HCT116 (cell line): ENCODE data around the gene MCC. TPM values are rescaled to one million over a fixed set of nuclear protein-coding genes. Genes with fewer than 3 reads are reported as not detected.
A peak's percentile ranks its signal among the peaks of the same experiment; 100 is the strongest.

Experiments used
- ATAC-seq: fragments of 200-7000 bp; cut with Tn5 transposase; 2 replicates; pipeline ENCODE4 v1.9.1; 2020; ENCODE audit warnings: mild to moderate bottlenecking, moderate library complexity
- BruUV-seq: library from RNA; stranded (reverse); fragments of 400-500 nt; replicated peaks from 2 replicates; lab custom pipeline; 2021; lab: Mats Ljungman, UMichigan
- CTCF ChIA-PET: fragments of 300-600 bp; sonication (Branson Sonifier 250); formaldehyde crosslinking; loops from one replicate; lab custom pipeline; 2021; ENCODE audit warnings: antibody characterized with exemption; lab: Charles Lee
- POLR2A ChIA-PET: fragments of 300-600, 350-600 bp; sonication (Branson Sonifier 250); formaldehyde crosslinking; loops from one replicate; lab custom pipeline; 2021; ENCODE audit warnings: antibody characterized with exemption; lab: Charles Lee
- RAD21 ChIA-PET, 2 experiments: fragments of 300-600 bp; sonication (Branson Sonifier 250); formaldehyde crosslinking; loops; one replicate each; lab custom pipeline; 2023; ENCODE audit warnings: low total read pairs in 2 of 2; ENCODE audit not compliant: uncharacterized antibody in 2 of 2, unreplicated experiment in 2 of 2, low non-redundant PET in 1 of 2; lab: Charles Lee
- DNase-seq: peaks from one replicate; pipeline ENCODE4 v3.0.0-alpha.2; 2010; ENCODE audit warnings: low read depth, low spot score
- H2AFZ ChIP-seq: fragments of 200-600 bp; shearing (Covaris generic), sonication (generic); 2 replicates; pipeline ENCODE4 v1.6.1; 2017; ENCODE audit warnings: low read depth, mixed run types, mixed read lengths, antibody characterized with exemption, low read length; ENCODE audit not compliant: poor library complexity, severe bottlenecking
- H3K27ac ChIP-seq: 2 replicates; pipeline ENCODE4 v1.5.1; 2012; ENCODE audit warnings: low read depth, low read length
- H3K27me3 ChIP-seq: fragments of 200-600 bp; sonication (generic); 2 replicates; pipeline ENCODE4 v1.6.1; 2016; ENCODE audit warnings: mixed run types, low read length, mixed read lengths; ENCODE audit not compliant: insufficient read depth
- H3K36me3 ChIP-seq, 2 experiments: fragments of 200-500 bp in 1 of 2; fragments of 200-600 bp in 1 of 2; sonication (Bioruptor generic) in 1 of 2; sonication (generic) in 1 of 2; 2 replicates each; pipeline versions ENCODE4 v1.5.1 to v1.6.1; 2014 to 2016; ENCODE audit warnings: low read length in 2 of 2, inconsistent platforms in 1 of 2, mixed read lengths in 1 of 2, mixed run types in 1 of 2; ENCODE audit not compliant: insufficient read depth in 2 of 2, control insufficient read depth in 1 of 2
- H3K4me1 ChIP-seq, 2 experiments: fragments of 200-600 bp in 1 of 2; sonication (generic) in 1 of 2; 2 replicates each; pipeline versions ENCODE4 v1.5.1 to v1.6.1; 2012 to 2017; ENCODE audit warnings: low read length in 2 of 2, inconsistent platforms in 1 of 2, mild to moderate bottlenecking in 1 of 2, mixed read lengths in 1 of 2, mixed run types in 1 of 2, moderate library complexity in 1 of 2; ENCODE audit not compliant: insufficient read depth in 2 of 2, control insufficient read depth in 1 of 2
- H3K4me2 ChIP-seq: fragments of 200-600 bp; sonication (generic); 2 replicates; pipeline ENCODE4 v1.6.1; 2017; ENCODE audit warnings: mixed run types, low read length, mixed read lengths
- H3K4me3 ChIP-seq, 2 experiments: fragments of 200-600 bp in 1 of 2; sonication (generic) in 1 of 2; replicated peaks in 1 of 2; 2 replicates each; pipeline ENCODE4 v1.5.1; 2011 to 2016; ENCODE audit warnings: low read length in 2 of 2, control low read depth in 1 of 2, low read depth in 1 of 2, mild to moderate bottlenecking in 1 of 2, mixed read lengths in 1 of 2, mixed run types in 1 of 2
- H3K79me2 ChIP-seq: fragments of 200-600 bp; sonication (generic); 2 replicates; pipeline ENCODE4 v1.6.1; 2017; ENCODE audit warnings: mild to moderate bottlenecking, mixed run types, low read length, moderate library complexity, mixed read lengths; ENCODE audit not compliant: insufficient read depth
- H3K9ac ChIP-seq: fragments of 200-600 bp; sonication (generic); 2 replicates; pipeline ENCODE4 v1.6.1; 2016; ENCODE audit warnings: low read length, mixed read lengths
- H3K9me2 ChIP-seq: fragments of 200-600 bp; sonication (generic), shearing (Covaris generic); 2 replicates; pipeline ENCODE4 v1.6.1; 2017; ENCODE audit warnings: mixed run types, mild to moderate bottlenecking, moderate library complexity; ENCODE audit not compliant: insufficient read depth
- H3K9me3 ChIP-seq, 2 experiments: fragments of 200-500 bp in 1 of 2; fragments of 200-600 bp in 1 of 2; sonication (Bioruptor generic) in 1 of 2; sonication (generic) in 1 of 2; 2 replicates each; pipeline ENCODE4 v1.6.1; 2014 to 2017; ENCODE audit warnings: low read length in 2 of 2, mixed read lengths in 2 of 2, inconsistent platforms in 1 of 2, low read depth in 1 of 2, mild to moderate bottlenecking in 1 of 2, mixed run types in 1 of 2, moderate library complexity in 1 of 2; ENCODE audit not compliant: control insufficient read depth in 1 of 2, insufficient read depth in 1 of 2
- H4K20me1 ChIP-seq: fragments of 200-600 bp; sonication (generic), shearing (Covaris generic); 2 replicates; pipeline ENCODE4 v1.6.1; 2017; ENCODE audit warnings: mixed run types, mild to moderate bottlenecking, moderate library complexity; ENCODE audit not compliant: insufficient read depth
- ATF3 ChIP-seq: IDR thresholded peaks from 2 replicates; pipeline ENCODE4 v1.6.1; 2012
- CBX3 ChIP-seq: IDR thresholded peaks from 2 replicates; pipeline ENCODE4 v1.6.1; 2012; ENCODE audit warnings: low read depth
- CEBPB ChIP-seq: IDR thresholded peaks from 2 replicates; pipeline ENCODE4 v1.6.1; 2012; ENCODE audit warnings: low read depth
- CTCF ChIP-seq, 3 experiments: fragments of 200-600 bp in 1 of 3; sonication (generic) in 1 of 3; IDR thresholded peaks in 2 of 3; conservative IDR thresholded peaks in 1 of 3; 2 replicates each; pipeline ENCODE4 v1.5.1; 2012 to 2017; ENCODE audit warnings: low read depth in 2 of 3, low read length in 2 of 3, antibody characterized with exemption in 1 of 3, borderline replicate concordance in 1 of 3, control low read depth in 1 of 3, mild to moderate bottlenecking in 1 of 3, mixed read lengths in 1 of 3, mixed run types in 1 of 3, moderate library complexity in 1 of 3; ENCODE audit not compliant: insufficient read depth in 1 of 3
- EGR1 ChIP-seq: IDR thresholded peaks from 2 replicates; pipeline ENCODE4 v1.6.1; 2012; ENCODE audit warnings: low read depth
- FOSL1 ChIP-seq: IDR thresholded peaks from 2 replicates; pipeline ENCODE4 v1.6.1; 2012; ENCODE audit warnings: low read depth
- JUND ChIP-seq: IDR thresholded peaks from 2 replicates; pipeline ENCODE4 v1.6.1; 2012
- POLR2A ChIP-seq: IDR thresholded peaks from 2 replicates; pipeline ENCODE4 v1.7.0; 2011; ENCODE audit warnings: borderline replicate concordance; ENCODE audit not compliant: insufficient read depth, insufficient read length; ENCODE audit errors: extremely low read depth
- POLR2AphosphoS5 ChIP-seq: IDR thresholded peaks from 2 replicates; pipeline ENCODE4 v1.6.1; 2011; ENCODE audit warnings: mild to moderate bottlenecking, low read depth, low read length, moderate library complexity
- RAD21 ChIP-seq: IDR thresholded peaks from 2 replicates; pipeline ENCODE4 v1.6.1; 2012; ENCODE audit warnings: low read depth, mild to moderate bottlenecking
- SRF ChIP-seq: IDR thresholded peaks from 2 replicates; pipeline ENCODE4 v1.6.1; 2012; ENCODE audit warnings: low read depth
- YY1 ChIP-seq: IDR thresholded peaks from 2 replicates; pipeline ENCODE4 v1.6.1; 2011; ENCODE audit warnings: low read length, low read depth, moderate library complexity, mild to moderate bottlenecking; ENCODE audit not compliant: insufficient replicate concordance; ENCODE audit errors: extremely low read depth
- ZNF274 ChIP-seq: fragments of 200-500 bp; sonication (Bioruptor generic); IDR thresholded peaks from 2 replicates; pipeline ENCODE4 v1.6.1; 2014; ENCODE audit warnings: mild to moderate bottlenecking, low read depth, low read length, inconsistent platforms
- intact Hi-C: fragments of 100-400 bp; cut with micrococcal nuclease; formaldehyde crosslinking; loops from 2 replicates; pipeline ENCODE4 v1.10.0; 2022
- total RNA-seq: library from RNA; stranded (reverse); gene quantifications from one replicate; pipeline ENCODE4 v1.2.1, GENCODE V29; 2021; ENCODE audit not compliant: unreplicated experiment

MCC gene
- total RNA-seq, 1 experiment from 2014 or later, result 20.1 TPM

GRCh38 chr5:113084402-113085083, 403.7 kb downstream of the MCC start:
- ChIA-PET POLR2A (no interaction called here), RAD21 (no interaction called here), CTCF (no interaction called here)
- Histone ChIP-seq H3K4me1 (no peaks in the 10 kb centered on the region), H3K79me2 (no peaks in the 10 kb centered on the region), H3K9me2 (no peaks in the 10 kb centered on the region), H3K4me3 (no peak overlapping the region), H3K27me3 (no peaks in the 10 kb centered on the region), H3K27ac (no peak overlapping the region), H3K9me3 (no peaks in the 10 kb centered on the region), H3K4me2 (no peak overlapping the region), H4K20me1 (no peaks in the 10 kb centered on the region), H3K9ac (no peak overlapping the region), H3K36me3 (0 out of 4 replicates have a peak, but pooled peaks cover 0 to 6% of the 10 kb centered on the region in 2 experiments), H2AFZ (no peak overlapping the region)
- TF ChIP-seq EGR1 (no peak), RAD21 (peak; percentile 42), CTCF (IDR thresholded peaks at IDR 0.05 in 2 of 3, conservative IDR thresholded peaks at IDR 0.05 in 1 of 3; ENCODE audit: borderline replicate concordance in 1 of 3, insufficient read depth in 1 of 3, low read depth in 2 of 3, low read length in 2 of 3) (peak in 1 of 3 experiments; percentile 8; a peak in 1 of 6 replicates)
- intact Hi-C loops, result no loop called here
- no TSS peak for BruUV-seq
- ATAC-seq (no peak), DNase-seq (no peak)

GRCh38 chr5:113083481-113083880, 404.8 kb downstream of the MCC start:
- intact Hi-C loops, result no loop called here
- ATAC-seq (no peak), DNase-seq (no peak)
- TF ChIP-seq POLR2AphosphoS5, result no peak
- no peak for TF ChIP-seq CBX3
- TF ChIP-seq ZNF274, result no peak
- no peak for TF ChIP-seq FOSL1
- no peak for TF ChIP-seq POLR2A
- TF ChIP-seq RAD21, result no peak
- no peak for TF ChIP-seq JUND
- no peak for TF ChIP-seq SRF
- TF ChIP-seq YY1, result no peak
- TF ChIP-seq ATF3, result no peak
- no peak for TF ChIP-seq CEBPB
- BruUV-seq, result no TSS peak
- H3K79me2 ChIP-seq, result no peaks in the 10 kb centered on the region
- H3K4me2 ChIP-seq, result no peak overlapping the region
- H3K4me1 ChIP-seq, result no peaks in the 10 kb centered on the region
- H3K9ac ChIP-seq, result no peak overlapping the region
- no peak overlapping the region for H3K27ac ChIP-seq
- CTCF ChIA-PET, result interaction anchor here (1.4 kb wide), 1 partner anchor 88 kb away, joined by 3 read pairs; no protein-coding TSS in a partner anchor
- H3K27me3 ChIP-seq, result no peaks in the 10 kb centered on the region
- H3K4me3 ChIP-seq, result no peak overlapping the region
- no peaks in the 10 kb centered on the region for H4K20me1 ChIP-seq
- RAD21 ChIA-PET, result no interaction called here
- no peaks in the 10 kb centered on the region for H3K9me2 ChIP-seq
- POLR2A ChIA-PET, result no interaction called here
- H3K9me3 ChIP-seq, result no peaks in the 10 kb centered on the region
- H2AFZ ChIP-seq, result no peak overlapping the region
- H3K36me3 ChIP-seq, result 0 out of 4 replicates have a peak, but pooled peaks cover 0 to 6% of the 10 kb centered on the region in 2 experiments
